Smooth muscle cell (in vitro differentiated cells): ENCODE results near the gene TMEM225B. TPM values are rescaled to one million over a fixed set of nuclear protein-coding genes. Genes with fewer than 3 reads are reported as not detected.

Experiments used
- DNase-seq: peaks from one replicate; lab custom pipeline; 2025; ENCODE audit not compliant: unreplicated experiment; lab: John Stamatoyannopoulos, UW
- H2AFZ ChIP-seq: fragments of 200-600 bp; sonication (generic); 2 replicates; pipeline ENCODE4 v1.6.0; 2016; ENCODE audit warnings: antibody characterized with exemption, low read depth, mild to moderate bottlenecking
- H3F3A ChIP-seq: fragments of 200-600 bp; sonication (generic); 2 replicates; pipeline ENCODE4 v1.6.0; 2017; ENCODE audit warnings: antibody characterized with exemption, low read depth
- H3K27ac ChIP-seq: fragments of 200-600 bp; sonication (generic); 2 replicates; pipeline ENCODE4 v1.5.1; 2016; ENCODE audit warnings: low read depth, mild to moderate bottlenecking
- H3K27me3 ChIP-seq: fragments of 200-600 bp; sonication (generic); 2 replicates; pipeline ENCODE4 v1.6.1; 2016; ENCODE audit warnings: low read depth, mild to moderate bottlenecking
- H3K36me3 ChIP-seq: fragments of 200-600 bp; sonication (generic); 2 replicates; pipeline ENCODE4 v1.5.1; 2016; ENCODE audit warnings: low read depth
- H3K4me1 ChIP-seq: fragments of 200-600 bp; sonication (generic); 2 replicates; pipeline ENCODE4 v1.5.1; 2016; ENCODE audit warnings: low read depth
- H3K4me2 ChIP-seq: fragments of 200-600 bp; sonication (generic); 2 replicates; pipeline ENCODE4 v1.6.0; 2016; ENCODE audit warnings: mild to moderate bottlenecking
- H3K4me3 ChIP-seq: fragments of 200-600 bp; sonication (generic); 2 replicates; pipeline ENCODE4 v1.5.1; 2016; ENCODE audit warnings: mild to moderate bottlenecking
- H3K79me2 ChIP-seq: fragments of 200-600 bp; sonication (generic); 2 replicates; pipeline ENCODE4 v1.6.0; 2016; ENCODE audit warnings: low read depth, mild to moderate bottlenecking
- H3K9ac ChIP-seq: fragments of 200-600 bp; sonication (generic); 2 replicates; pipeline ENCODE4 v1.6.0; 2016; ENCODE audit warnings: low read depth
- H3K9me3 ChIP-seq: fragments of 200-600 bp; sonication (generic); replicated peaks from 2 replicates; pipeline ENCODE4 v1.5.1; 2016; ENCODE audit warnings: low read depth
- H4K20me1 ChIP-seq: fragments of 200-600 bp; sonication (generic); 2 replicates; pipeline ENCODE4 v1.6.0; 2016; ENCODE audit warnings: low read depth
- WGBS: methylation state at CpG from one replicate; pipeline ENCODE4 v1.1.7; 2016; ENCODE audit warnings: low lambda C conversion rate; 5-methylcytosine and 5-hydroxymethylcytosine counted together
- polyA plus RNA-seq: library from polyadenylated mRNA; unstranded; fragments of >200 nt; fragmentation: Nextera tagmentation; extraction: Ambion mirVana; gene quantifications from 2 replicates; pipeline ENCODE4 v1.2.1, GENCODE V29; 2016
- total RNA-seq: library from RNA; depleted of rRNA; stranded (reverse); fragments of >200 nt; gene quantifications from 2 replicates; pipeline ENCODE4 v1.2.3, GENCODE V29; 2014
- TF ChIP-seq, protein P1 (sequence below): fragments of 200-600 bp; sonication (generic); IDR thresholded peaks from 2 replicates; pipeline ENCODE4 v1.5.1; 2017; ENCODE audit warnings: borderline replicate concordance, mild to moderate bottlenecking, antibody characterized with exemption; ENCODE audit not compliant: insufficient read depth, poor library complexity, severe bottlenecking

The TMEM225B gene
- total and polyA plus RNA-seq, 2 experiments from 2014 or later: 4.7 to 5.4 TPM

DNA sequence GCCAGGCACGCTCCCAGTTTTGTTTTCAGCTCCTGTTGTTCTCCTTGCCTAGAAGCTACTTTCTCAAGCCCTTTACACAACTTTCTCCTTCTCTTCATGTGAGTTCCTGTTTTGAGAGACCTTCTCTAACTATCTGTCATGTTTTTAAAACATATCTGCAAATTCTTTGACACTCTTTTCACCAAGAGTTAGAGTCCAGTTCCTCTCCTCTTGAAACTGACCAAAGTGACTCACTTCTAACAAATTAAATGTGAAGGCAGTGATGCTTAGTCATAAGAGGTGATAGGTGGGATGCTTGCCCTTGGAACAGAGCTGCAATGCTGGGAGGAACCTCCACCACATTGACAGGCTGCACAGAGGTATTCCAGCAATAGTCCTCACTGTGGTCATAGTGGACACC lies 44.0 kb downstream of the TMEM225B start:
- Histone ChIP-seq H3K79me2 (no peaks in the 10 kb centered on the region), H3K36me3 (no peaks in the 10 kb centered on the region), H3F3A (no peaks in the 10 kb centered on the region), H3K9ac (no peak overlapping the region), H3K4me1 (no peaks in the 10 kb centered on the region), H3K4me2 (no peak overlapping the region), H3K9me3 (no peaks in the 10 kb centered on the region), H4K20me1 (no peaks in the 10 kb centered on the region), H3K27ac (no peak overlapping the region), H3K27me3 (no peaks in the 10 kb centered on the region), H2AFZ (no peak overlapping the region), H3K4me3 (no peak overlapping the region)
- WGBS: 100% methylated on average over 1 of the region's 1 CpG
- TF ChIP-seq, protein P1, sequence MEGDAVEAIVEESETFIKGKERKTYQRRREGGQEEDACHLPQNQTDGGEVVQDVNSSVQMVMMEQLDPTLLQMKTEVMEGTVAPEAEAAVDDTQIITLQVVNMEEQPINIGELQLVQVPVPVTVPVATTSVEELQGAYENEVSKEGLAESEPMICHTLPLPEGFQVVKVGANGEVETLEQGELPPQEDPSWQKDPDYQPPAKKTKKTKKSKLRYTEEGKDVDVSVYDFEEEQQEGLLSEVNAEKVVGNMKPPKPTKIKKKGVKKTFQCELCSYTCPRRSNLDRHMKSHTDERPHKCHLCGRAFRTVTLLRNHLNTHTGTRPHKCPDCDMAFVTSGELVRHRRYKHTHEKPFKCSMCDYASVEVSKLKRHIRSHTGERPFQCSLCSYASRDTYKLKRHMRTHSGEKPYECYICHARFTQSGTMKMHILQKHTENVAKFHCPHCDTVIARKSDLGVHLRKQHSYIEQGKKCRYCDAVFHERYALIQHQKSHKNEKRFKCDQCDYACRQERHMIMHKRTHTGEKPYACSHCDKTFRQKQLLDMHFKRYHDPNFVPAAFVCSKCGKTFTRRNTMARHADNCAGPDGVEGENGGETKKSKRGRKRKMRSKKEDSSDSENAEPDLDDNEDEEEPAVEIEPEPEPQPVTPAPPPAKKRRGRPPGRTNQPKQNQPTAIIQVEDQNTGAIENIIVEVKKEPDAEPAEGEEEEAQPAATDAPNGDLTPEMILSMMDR: no peak
- DNase-seq: no peak

DNA sequence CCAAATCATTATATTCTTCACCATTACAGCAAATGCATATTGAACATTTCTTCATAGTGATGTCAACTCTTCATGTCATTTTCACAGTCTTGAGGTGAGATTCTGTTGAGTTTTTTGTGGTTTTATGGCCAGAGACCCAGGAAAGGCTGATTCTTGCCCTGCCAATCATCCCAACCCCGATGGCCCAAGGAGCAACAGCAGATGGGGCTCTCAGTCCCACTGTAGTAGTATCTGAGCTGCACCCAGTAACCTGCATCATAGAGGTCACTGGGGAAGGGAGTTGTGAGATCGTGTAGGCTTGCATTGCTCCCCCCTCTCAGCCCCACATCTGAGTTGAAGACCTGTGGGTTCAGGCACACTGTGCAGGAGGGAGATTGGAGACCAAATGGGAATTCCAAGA lies 45.4 kb downstream of the TMEM225B start:
- 89% methylated on average over 2 of the region's 2 CpGs for WGBS
- no peak overlapping the region for H3K4me2 ChIP-seq
- DNase-seq: no peak
- H3K4me3 ChIP-seq: no peak overlapping the region
- TF ChIP-seq, protein P1: no peak
- no peaks in the 10 kb centered on the region for H3F3A ChIP-seq
- H3K27me3 ChIP-seq: no peaks in the 10 kb centered on the region
- no peaks in the 10 kb centered on the region for H3K9me3 ChIP-seq
- no peak overlapping the region for H2AFZ ChIP-seq
- no peaks in the 10 kb centered on the region for H3K36me3 ChIP-seq
- no peaks in the 10 kb centered on the region for H3K4me1 ChIP-seq
- H4K20me1 ChIP-seq: no peaks in the 10 kb centered on the region
- H3K27ac ChIP-seq: no peak overlapping the region
- no peak overlapping the region for H3K9ac ChIP-seq
- H3K79me2 ChIP-seq: no peaks in the 10 kb centered on the region

DNA sequence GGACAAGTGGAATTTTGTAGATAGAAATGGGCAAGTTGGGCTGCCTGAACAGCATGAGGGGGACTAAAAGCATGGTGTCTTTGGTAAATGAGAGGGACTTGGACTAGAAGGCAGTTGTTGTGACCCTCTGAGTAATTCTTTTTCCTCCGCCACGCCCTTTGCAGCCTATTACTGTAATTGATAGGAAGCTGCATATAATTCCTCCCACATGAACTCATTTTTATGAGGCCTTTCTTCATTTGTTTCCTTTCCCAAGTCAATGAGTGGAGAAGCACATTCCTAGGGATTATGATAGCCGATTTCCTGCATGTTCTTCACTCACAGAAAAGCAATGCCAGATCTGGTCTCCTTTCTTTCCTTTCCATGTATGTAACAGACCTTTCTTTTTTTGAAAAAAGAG lies 46.4 kb downstream of the TMEM225B start:
- Histone ChIP-seq H3K9ac (no peak overlapping the region), H3K4me2 (no peak overlapping the region), H3F3A (no peaks in the 10 kb centered on the region), H3K79me2 (no peaks in the 10 kb centered on the region), H3K4me3 (no peak overlapping the region), H2AFZ (no peak overlapping the region), H3K9me3 (no peaks in the 10 kb centered on the region), H3K27me3 (no peaks in the 10 kb centered on the region), H4K20me1 (no peaks in the 10 kb centered on the region), H3K4me1 (no peaks in the 10 kb centered on the region), H3K27ac (no peak overlapping the region), H3K36me3 (no peaks in the 10 kb centered on the region)
- DNase-seq: no peak
- WGBS: 66% methylated on average over 3 of the region's 3 CpGs
- TF ChIP-seq, protein P1: no peak

DNA sequence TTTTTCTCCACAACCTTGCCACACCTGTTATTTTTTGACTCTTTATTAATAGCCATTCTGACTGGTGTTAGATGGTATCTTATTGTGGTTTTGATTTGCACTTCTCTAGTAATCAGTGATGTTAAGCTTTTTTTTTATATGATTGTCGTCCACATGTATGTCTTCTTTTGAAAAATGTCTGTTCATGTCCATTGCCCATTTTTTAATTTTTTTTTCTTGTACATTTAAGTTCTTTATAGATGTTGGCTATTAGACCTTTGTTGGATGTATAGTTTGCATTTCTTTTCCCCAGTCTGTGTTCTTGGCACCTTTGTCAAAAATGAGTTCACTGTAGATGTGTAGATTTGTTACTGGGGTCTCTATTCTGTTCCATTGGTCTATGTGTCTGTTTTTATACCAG lies 47.5 kb downstream of the TMEM225B start:
- no peaks in the 10 kb centered on the region for H4K20me1 ChIP-seq
- H3F3A ChIP-seq: no peaks in the 10 kb centered on the region
- 95% methylated on average over 1 of the region's 1 CpG for WGBS
- H3K27me3 ChIP-seq: no peaks in the 10 kb centered on the region
- H3K79me2 ChIP-seq: no peaks in the 10 kb centered on the region
- H3K4me3 ChIP-seq: no peak overlapping the region
- no peaks in the 10 kb centered on the region for H3K36me3 ChIP-seq
- TF ChIP-seq, protein P1: no peak
- no peak for DNase-seq
- no peaks in the 10 kb centered on the region for H3K4me1 ChIP-seq
- no peak overlapping the region for H3K9ac ChIP-seq
- H3K27ac ChIP-seq: no peak overlapping the region
- H2AFZ ChIP-seq: no peak overlapping the region
- H3K9me3 ChIP-seq: no peaks in the 10 kb centered on the region
- no peak overlapping the region for H3K4me2 ChIP-seq
